Adrenal gland (tissue), 12 donors: ENCODE measurements around the gene TSSK3. TPM values are rescaled to one million over a fixed set of nuclear protein-coding genes. Genes with fewer than 3 reads are reported as not detected.

ENCODE experiments used
- DNase-seq, 7 donors: peaks; one replicate each; pipeline ENCODE4 v3.0.0-alpha.2; 2019 to 2020
- H3K27ac ChIP-seq, 5 donors: fragments of 200-600 bp; sonication (generic) in 4 of 5; 1 replicate in 3 of 5; 2 replicates in 2 of 5; pipeline versions ENCODE4 v1.5.1 to v1.8.0; 2016 to 2020; ENCODE audit warnings: mild to moderate bottlenecking in 1 of 5
- H3K27me3 ChIP-seq: fragments of 200-600 bp; 2 replicates; pipeline ENCODE4 v1.8.0; 2021
- H3K36me3 ChIP-seq, 2 donors: fragments of 200-600 bp; replicated peaks in 1 of 2; 1 replicate in 1 of 2; 2 replicates in 1 of 2; pipeline versions ENCODE4 v1.5.1 to v1.8.0; 2018 to 2022
- H3K4me1 ChIP-seq, 2 donors: fragments of 200-600 bp; replicated peaks in 1 of 2; 1 replicate in 1 of 2; 2 replicates in 1 of 2; pipeline versions ENCODE4 v1.5.1 to v1.8.0; 2018 to 2021
- H3K4me3 ChIP-seq, 4 donors: fragments of 200-600 bp; sonication (generic) in 3 of 4; one replicate each; pipeline ENCODE4 v1.5.1; 2016 to 2018
- H3K9me3 ChIP-seq, 3 donors: fragments of 200-600 bp; sonication (generic) in 1 of 3; replicated peaks in 1 of 3; 1 replicate in 2 of 3; 2 replicates in 1 of 3; pipeline versions ENCODE4 v1.5.1 to v1.8.0; 2016 to 2021
- CTCF ChIP-seq, 6 experiments: fragments of 450-650 bp in 4 of 6; fragments of 200-600 bp in 2 of 6; sonication (generic) in 1 of 6; IDR thresholded peaks; 1 replicate in 5 of 6; 2 replicates in 1 of 6; pipeline versions ENCODE4 v1.5.1 to v1.8.0; 2016 to 2021; ENCODE audit warnings: antibody characterized with exemption in 6 of 6, mild to moderate bottlenecking in 2 of 6, moderate library complexity in 1 of 6
- POLR2A ChIP-seq, 2 donors: fragments of 450-650 bp; IDR thresholded peaks; one replicate each; pipeline ENCODE4 v1.6.1; 2017; ENCODE audit warnings: antibody characterized with exemption in 2 of 2, mild to moderate bottlenecking in 2 of 2, moderate library complexity in 1 of 2
- WGBS, 4 donors: extraction: QIAGEN DNeasy Blood & Tissue Kit in 2 of 4; methylation state at CpG; one replicate each; pipeline versions ENCODE4 v1.1.5 to v1.1.7; 2013 to 2017; 5-methylcytosine and 5-hydroxymethylcytosine counted together
- intact Hi-C, 2 donors: fragments of 100-400 bp; cut with DNase I; formaldehyde crosslinking; loops; one replicate each; pipeline versions ENCODE4 v1.14.1 to v1.15.0; 2022 to 2023
- polyA plus RNA-seq, 3 donors: library from polyadenylated mRNA; stranded (reverse); fragments of 200-250 nt in 2 of 3; fragments of 350-450 nt in 1 of 3; fragmentation: Illumina TruSeq in 1 of 3; extraction: RNeasy Lipid Tissue Mini Kit (QIAGEN cat#74804) in 1 of 3; gene quantifications; one replicate each; pipeline ENCODE4 v1.2.3, GENCODE V29; 2013 to 2014
- total RNA-seq, 9 donors: library from RNA; depleted of rRNA in 4 of 9; stranded (reverse); fragments of >200 nt in 4 of 9; fragments of 120-200 nt in 1 of 9; fragmentation: NEBNext Ultra II Directional in 1 of 9; extraction: Animal tissue kit (Norgen Biotek cat#: 25700) in 1 of 9; gene quantifications; one replicate each; pipeline versions ENCODE4 v1.1.0 to v1.2.4, GENCODE V29; 2013 to 2023
- donor health status: healthy with polysubstance abuse.
- donor health status: Bipolar disorder and iron deficiency.
- donor health status: DM: yes; HTN: yes; CAD: no.
- donor health status: DM: no; HTN: no; CAD: no.
- donor health status: DM: no; HTN: no; CAD: no.
- donor health status: DM: yes; HTN: yes; CAD: no.

Gene TSSK3
- total and polyA plus RNA-seq, 12 donors, result 0.69 to 5.3 (median 1.9) TPM; not detected in 1

GRCh38 chr1:32399843-32400242 is 37.5 kb downstream of the TSSK3 start:
- Histone ChIP-seq H3K9me3 (no peaks in the 10 kb centered on the region), H3K4me1 (peaks cover 0 to 18% of the 10 kb centered on the region in 2 donors), H3K36me3 (no peaks in the 10 kb centered on the region), H3K27me3 (no peaks in the 10 kb centered on the region), H3K27ac (no peak overlapping the region), H3K4me3 (no peak overlapping the region)
- no peak for TF ChIP-seq CTCF (IDR thresholded peaks at IDR 0.05)
- TF ChIP-seq POLR2A (IDR thresholded peaks at IDR 0.05), result no peak
- intact Hi-C loops, result no loop called here
- DNase-seq, result no peak
- 62 to 77% (median 76%) methylated on average over 4 of the region's 4 CpGs for WGBS, 4 donors

- TF ChIP-seq CTCF (IDR thresholded peaks at IDR 0.05) (peak; percentile 83 to 95 (median 85)), POLR2A (IDR thresholded peaks at IDR 0.05) (no peak)
- Histone ChIP-seq H3K4me1 (peaks cover 0 to 11% of the 10 kb centered on the region in 2 donors), H3K36me3 (no peaks in the 10 kb centered on the region), H3K27ac (peak overlapping the region in 3 of 5 donors; percentile 59 to 79 (median 67)), H3K4me3 (no peak overlapping the region), H3K9me3 (no peaks in the 10 kb centered on the region), H3K27me3 (no peaks in the 10 kb centered on the region)
- intact Hi-C loops, result no loop called here
- peak; percentile 86 to 94 (median 91) for DNase-seq
- WGBS, 4 donors, result 30 to 38% (median 35%) methylated on average over 12 to 13 of the region's 13 CpGs
These were observed 38.7 kb downstream of the TSSK3 start for GRCh38 chr1:32400876-32401631.

GRCh38 chr1:32404946-32405345 is 42.6 kb downstream of the TSSK3 start:
- H3K27ac ChIP-seq, result no peak overlapping the region
- DNase-seq, result no peak
- H3K9me3 ChIP-seq, result no peaks in the 10 kb centered on the region
- TF ChIP-seq CTCF (IDR thresholded peaks at IDR 0.05) (no peak), POLR2A (IDR thresholded peaks at IDR 0.05) (no peak)
- H3K4me1 ChIP-seq, result peaks cover 0 to 11% of the 10 kb centered on the region in 2 donors
- 38 to 40% (median 38%) methylated on average over 2 of the region's 2 CpGs for WGBS, 4 donors
- H3K4me3 ChIP-seq, result no peak overlapping the region
- no peaks in the 10 kb centered on the region for H3K36me3 ChIP-seq
- no peaks in the 10 kb centered on the region for H3K27me3 ChIP-seq
- intact Hi-C loops, result no loop called here

GRCh38 chr1:32405672-32406467 is 43.5 kb downstream of the TSSK3 start:
- Histone ChIP-seq H3K4me1 (peaks cover 0 to 6% of the 10 kb centered on the region in 2 donors), H3K36me3 (no peaks in the 10 kb centered on the region), H3K9me3 (no peaks in the 10 kb centered on the region), H3K4me3 (no peak overlapping the region), H3K27me3 (no peaks in the 10 kb centered on the region), H3K27ac (no peak overlapping the region)
- intact Hi-C loops, result no loop called here
- TF ChIP-seq CTCF (IDR thresholded peaks at IDR 0.05) (no peak), POLR2A (IDR thresholded peaks at IDR 0.05) (no peak)
- WGBS, 4 donors, result 82 to 91% (median 90%) methylated on average over 4 of the region's 4 CpGs
- DNase-seq, result no peak
